Glomerular endothelial cell (primary cell): ENCODE data around the gene FRMD4A. TPM values are rescaled to one million over a fixed set of nuclear protein-coding genes. Genes with fewer than 3 reads are reported as not detected.

Source experiments
- DNase-seq: peaks from one replicate; pipeline ENCODE4 v3.0.0-alpha.2; 2011; ENCODE audit warnings: low read depth, low spot score; ENCODE audit errors: extremely low read depth
- total RNA-seq: library from RNA; depleted of rRNA; stranded (reverse); fragments of >200 nt; gene quantifications from 2 replicates; pipeline ENCODE4 v1.2.3, GENCODE V29; 2015

FRMD4A gene
- total RNA-seq, 1 donor from 2014 or later = 162 TPM

DNA sequence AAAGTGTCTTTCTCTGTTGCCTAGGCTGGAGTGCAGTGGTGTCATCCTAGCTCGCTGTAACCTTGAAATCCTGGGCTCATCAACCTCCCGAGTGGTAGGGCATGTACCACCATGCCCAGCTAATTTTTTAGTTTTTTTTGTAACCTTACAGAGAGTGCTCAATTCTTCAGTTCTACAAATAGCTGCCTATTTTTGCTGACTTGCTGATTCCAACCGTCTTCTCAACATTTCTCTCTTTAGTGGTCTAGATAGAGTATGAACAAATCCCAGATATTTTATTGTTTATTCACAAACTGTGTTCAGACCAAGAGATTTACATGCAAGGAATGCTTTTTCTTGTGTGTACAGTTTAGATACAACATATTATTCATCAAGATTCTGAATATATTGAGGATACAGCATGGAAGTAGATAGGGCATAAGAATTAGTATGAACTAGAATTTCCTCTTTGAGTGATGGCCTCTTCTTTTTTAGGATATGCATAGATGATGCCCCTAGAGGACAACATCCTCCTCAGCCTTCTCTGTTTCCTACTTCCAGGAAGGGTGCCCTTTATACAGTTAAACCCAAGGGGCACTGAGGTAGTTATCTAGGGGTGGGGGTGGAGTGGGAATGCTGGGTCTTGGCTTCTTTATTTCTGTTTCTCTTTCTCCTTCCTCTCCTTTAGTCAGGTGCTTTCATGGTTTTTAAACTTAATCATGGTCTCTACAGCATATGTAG, 717.9 kb downstream of the FRMD4A start:
- DNase-seq = no peak

DNA sequence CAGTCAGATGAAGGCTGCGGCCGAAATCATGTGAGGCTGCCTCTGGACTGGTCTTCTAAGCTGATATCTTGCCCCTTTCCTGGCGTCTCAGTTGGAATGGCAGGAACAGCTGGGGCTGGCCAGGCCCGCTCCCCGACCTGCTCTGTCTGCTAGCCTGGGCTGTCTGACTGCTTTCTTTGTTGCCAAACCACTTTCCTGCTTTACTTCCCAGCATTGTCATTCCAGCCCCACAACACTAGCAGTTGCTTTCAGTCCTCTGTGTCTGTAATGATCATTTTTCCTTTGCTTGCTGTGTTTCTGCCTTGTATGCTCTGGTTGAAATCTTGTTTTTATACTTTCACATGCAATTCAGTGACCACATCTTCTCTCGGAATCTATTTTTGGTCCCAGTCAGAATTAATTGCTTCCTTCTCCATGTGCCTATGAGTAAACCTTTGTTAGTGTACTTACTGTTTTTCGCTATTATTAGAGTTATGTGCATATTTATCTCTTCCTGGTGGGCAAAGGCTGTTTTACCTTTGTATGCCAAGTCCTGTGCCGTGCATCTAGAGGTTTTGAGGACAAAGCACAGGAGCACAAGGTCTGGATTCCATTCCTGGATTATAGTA, 722.4 kb downstream of the FRMD4A start:
- no peak for DNase-seq

DNA sequence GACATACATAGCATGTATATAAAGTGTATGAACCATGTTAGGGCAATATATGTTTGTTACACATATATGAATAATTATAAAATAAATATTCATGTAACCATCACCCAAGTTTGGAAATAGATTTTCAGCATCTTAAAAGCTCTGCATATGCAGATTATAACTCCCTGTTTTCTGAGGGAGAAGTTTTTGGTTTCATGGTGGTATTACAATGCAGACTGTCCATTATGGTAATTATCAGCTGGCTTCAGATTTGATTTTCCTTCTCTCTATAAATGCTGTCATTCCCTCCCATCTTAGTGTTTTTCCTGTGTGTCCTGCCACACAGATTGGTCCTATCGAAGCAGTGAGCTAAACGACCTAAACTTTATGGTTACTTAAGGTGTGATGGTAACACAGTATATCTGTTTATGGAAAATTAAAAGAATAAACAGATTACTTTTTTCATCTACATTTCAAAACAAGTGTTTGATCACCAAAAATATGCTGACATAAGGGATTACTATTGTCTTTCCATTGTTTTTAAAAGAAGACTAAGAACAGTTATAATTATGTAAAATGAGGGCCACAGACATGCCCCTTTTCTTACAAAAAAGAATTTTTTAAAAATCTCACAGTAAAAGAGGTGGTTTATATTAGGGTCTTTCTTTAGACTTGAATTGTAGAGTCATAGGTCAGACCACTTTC, 726.2 kb downstream of the FRMD4A start:
- DNase-seq = no peak

DNA sequence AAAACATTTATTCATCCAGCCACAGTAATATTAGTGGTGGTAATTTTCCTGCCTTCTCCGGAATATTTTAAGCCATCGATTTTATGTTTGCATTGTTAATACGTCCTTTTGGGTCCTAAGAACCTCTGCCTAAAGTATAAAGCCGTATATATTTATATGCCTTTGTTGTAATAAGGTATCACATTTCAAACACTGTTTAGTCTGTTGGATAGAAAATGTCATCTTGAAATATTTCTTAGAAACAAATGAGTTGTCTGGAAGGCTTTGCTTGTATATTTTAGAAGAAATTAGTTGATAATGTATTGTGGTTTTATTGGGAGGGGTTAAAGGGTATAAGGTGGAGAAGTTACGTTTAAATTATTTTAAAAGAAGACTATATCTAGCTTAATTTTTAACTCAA, 732.8 kb downstream of the FRMD4A start:
- DNase-seq = no peak

DNA sequence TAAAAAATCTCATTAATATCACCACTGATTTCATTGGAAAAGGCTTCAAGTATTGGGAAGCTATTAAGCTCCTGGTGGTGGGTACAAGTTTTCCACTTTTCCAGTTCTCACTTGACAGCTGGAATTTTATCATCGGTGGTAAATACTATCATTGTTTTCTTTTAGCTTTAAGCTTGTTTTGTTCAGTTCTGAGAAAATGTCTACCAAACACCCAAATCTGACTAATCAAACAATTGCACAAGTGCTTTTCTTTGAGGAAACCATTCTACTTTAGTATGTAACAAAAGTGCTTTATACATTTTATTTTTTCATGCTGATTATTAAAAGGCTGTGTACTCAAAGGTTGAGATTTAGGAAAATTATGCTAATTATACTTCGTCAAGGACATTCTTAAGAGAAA, 736.1 kb downstream of the FRMD4A start:
- no peak for DNase-seq
